ENCODE measurements around the gene SMIM45.

DNA sequence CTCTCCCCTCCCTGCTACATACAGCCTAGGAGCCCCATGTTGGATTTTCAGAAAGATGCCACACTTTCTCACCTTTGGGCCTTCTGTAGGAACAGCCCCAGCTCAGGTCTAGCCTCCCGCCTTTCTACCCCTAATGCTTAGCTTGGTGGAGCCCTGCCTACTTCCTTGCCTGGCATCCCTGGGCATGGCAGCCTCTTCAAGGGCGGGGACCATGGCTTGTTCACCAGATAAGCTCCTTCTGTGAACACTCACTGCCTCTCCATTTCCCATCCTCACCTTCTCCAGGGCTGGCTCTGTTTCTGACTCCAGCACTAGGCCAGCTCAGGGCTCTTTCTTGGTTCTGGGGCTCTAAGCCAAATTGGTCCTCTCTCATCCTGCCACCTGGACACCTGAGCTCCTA is 18.7 kb downstream of the SMIM45 start:
- TF ChIP-seq CTCF (IDR thresholded peaks at IDR 0.05) (no peak), POLR2AphosphoS5 (IDR thresholded peaks at IDR 0.05) (no peak), POLR2A (IDR thresholded peaks at IDR 0.05) (no peak)
